Liver (tissue), 9 donors: ENCODE results near the gene CAPS. TPM values are rescaled to one million over a fixed set of nuclear protein-coding genes. Genes with fewer than 3 reads are reported as not detected.

Experiments used
- DNase-seq: peaks from one replicate; pipeline ENCODE4 v3.0.0-alpha.2; 2017; ENCODE audit warnings: low spot score
- H3K27ac ChIP-seq, 2 donors: one replicate each; pipeline ENCODE4 v1.7.0; 2013; ENCODE audit warnings: inconsistent platforms in 2 of 2, low read length in 2 of 2, control low read depth in 1 of 2, low read depth in 1 of 2, mild to moderate bottlenecking in 1 of 2
- H3K27me3 ChIP-seq, 4 donors: one replicate each; pipeline versions ENCODE4 v1.6.1 to v1.7.0; 2013; ENCODE audit warnings: low read length in 3 of 4, inconsistent platforms in 1 of 4, mild to moderate bottlenecking in 1 of 4, moderate library complexity in 1 of 4; ENCODE audit not compliant: control insufficient read depth in 4 of 4, insufficient read depth in 4 of 4
- H3K36me3 ChIP-seq, 4 donors: one replicate each; pipeline versions ENCODE4 v1.6.1 to v1.7.0; 2013; ENCODE audit warnings: low read length in 3 of 4, mild to moderate bottlenecking in 3 of 4, low read depth in 1 of 4, moderate library complexity in 1 of 4; ENCODE audit not compliant: control insufficient read depth in 4 of 4, insufficient read depth in 3 of 4
- H3K4me1 ChIP-seq, 4 donors: one replicate each; pipeline versions ENCODE4 v1.6.1 to v1.7.0; 2013; ENCODE audit warnings: low read length in 3 of 4, mild to moderate bottlenecking in 3 of 4, moderate library complexity in 1 of 4; ENCODE audit not compliant: control insufficient read depth in 4 of 4, insufficient read depth in 4 of 4
- H3K4me3 ChIP-seq, 3 donors: one replicate each; pipeline versions ENCODE4 v1.6.1 to v1.7.0; 2013; ENCODE audit warnings: low read length in 3 of 3, control low read depth in 1 of 3, low read depth in 1 of 3, mild to moderate bottlenecking in 1 of 3
- H3K9ac ChIP-seq, 2 donors: one replicate each; pipeline ENCODE4 v1.7.0; 2013; ENCODE audit warnings: low read length in 2 of 2, mild to moderate bottlenecking in 2 of 2, moderate library complexity in 2 of 2, control low read depth in 1 of 2, low read depth in 1 of 2
- H3K9me3 ChIP-seq, 4 donors: one replicate each; pipeline versions ENCODE4 v1.6.1 to v1.7.0; 2013; ENCODE audit warnings: low read length in 3 of 4; ENCODE audit not compliant: control insufficient read depth in 4 of 4
- ATF3 ChIP-seq: IDR thresholded peaks from 2 replicates; pipeline ENCODE4 v1.6.1; 2016; ENCODE audit warnings: antibody characterized with exemption
- CTCF ChIP-seq: fragments of 150-350 bp; IDR thresholded peaks from 2 replicates; pipeline ENCODE4 v1.5.1; 2017; ENCODE audit warnings: improper control_type of control experiment, low read depth, low read length; ENCODE audit not compliant: missing input control
- EGR1 ChIP-seq, 2 donors: IDR thresholded peaks; 2 replicates each; pipeline ENCODE4 v1.6.1; 2016 to 2018; ENCODE audit warnings: antibody characterized with exemption in 2 of 2, low read depth in 2 of 2
- FOXA1 ChIP-seq: IDR thresholded peaks from 2 replicates; pipeline ENCODE4 v1.6.1; 2016; ENCODE audit warnings: antibody characterized with exemption
- FOXA2 ChIP-seq: IDR thresholded peaks from 2 replicates; pipeline ENCODE4 v1.6.1; 2016; ENCODE audit warnings: antibody characterized with exemption
- HNF4A ChIP-seq, 2 donors: conservative IDR thresholded peaks; 2 replicates each; pipeline ENCODE4 v1.6.1; 2016; ENCODE audit warnings: antibody characterized with exemption in 2 of 2, mild to moderate bottlenecking in 2 of 2
- JUND ChIP-seq, 2 donors: IDR thresholded peaks; 2 replicates each; pipeline ENCODE4 v1.6.1; 2016; ENCODE audit warnings: antibody characterized with exemption in 2 of 2
- MAX ChIP-seq: IDR thresholded peaks from 2 replicates; pipeline ENCODE4 v1.6.1; 2016; ENCODE audit warnings: antibody characterized with exemption
- NR2F2 ChIP-seq: IDR thresholded peaks from 2 replicates; pipeline ENCODE4 v1.6.1; 2016; ENCODE audit warnings: antibody characterized with exemption
- RAD21 ChIP-seq, 2 donors: IDR thresholded peaks; 2 replicates each; pipeline ENCODE4 v1.6.1; 2016; ENCODE audit warnings: antibody characterized with exemption in 2 of 2, mild to moderate bottlenecking in 2 of 2
- REST ChIP-seq: IDR thresholded peaks from 2 replicates; pipeline ENCODE4 v1.6.1; 2016; ENCODE audit warnings: antibody characterized with exemption, mild to moderate bottlenecking
- TAF1 ChIP-seq: conservative IDR thresholded peaks from 2 replicates; pipeline ENCODE4 v1.6.1; 2016; ENCODE audit warnings: antibody characterized with exemption, mild to moderate bottlenecking
- YY1 ChIP-seq: IDR thresholded peaks from 2 replicates; pipeline ENCODE4 v1.6.1; 2016; ENCODE audit warnings: antibody characterized with exemption, mild to moderate bottlenecking
- WGBS: extraction: QIAGEN DNeasy Blood & Tissue Kit; methylation state at CpG from one replicate; pipeline ENCODE4 v1.1.7; 2013; 5-methylcytosine and 5-hydroxymethylcytosine counted together
- polyA plus RNA-seq, 2 donors: library from polyadenylated mRNA; stranded (reverse) in 1 of 2; unstranded in 1 of 2; fragments of 200-250 nt in 1 of 2; fragments of >200 nt in 1 of 2; fragmentation: Nextera tagmentation in 1 of 2; extraction: Ambion mirVana in 1 of 2; gene quantifications; one replicate each; pipeline versions ENCODE4 v1.2.1 to v1.2.3, GENCODE V29; 2013 to 2015
- total RNA-seq, 2 donors: library from RNA; depleted of rRNA; stranded (reverse); fragments of >200 nt; gene quantifications; one replicate each; pipeline ENCODE4 v1.2.3, GENCODE V29; 2014
- donor health status: healthy.
- donor health status: healthy.
- donor health status: healthy.
- donor health status: healthy.
- donor health status: healthy.

CAPS gene
- total and polyA plus RNA-seq, 4 donors = 2.1 to 11.4 (median 3.5) TPM

- TF ChIP-seq REST (no peak), HNF4A (conservative IDR thresholded peaks at IDR 0.05) (no peak), TAF1 (no peak), EGR1 (IDR thresholded peaks at IDR 0.05; ENCODE audit: low read depth in 2 of 2) (no peak), MAX (no peak), YY1 (no peak), ATF3 (no peak), FOXA1 (no peak), RAD21 (IDR thresholded peaks at IDR 0.05) (no peak)
- no peaks in the 10 kb centered on the region for H3K9me3 ChIP-seq
- DNase-seq = no peak
- 85% methylated on average over 22 of the region's 22 CpGs for WGBS
- H3K36me3 ChIP-seq = peaks cover 13 to 43% (median 13%) of the 10 kb centered on the region in 4 donors
- no peak overlapping the region for H3K27ac ChIP-seq
- no peak overlapping the region for H3K4me3 ChIP-seq
- no peaks in the 10 kb centered on the region for H3K27me3 ChIP-seq
- H3K9ac ChIP-seq = no peak overlapping the region
- peaks cover 5 to 12% (median 7%) of the 10 kb centered on the region in 4 donors for H3K4me1 ChIP-seq
Observed at GRCh38 chr19:5914358-5914774, 312 bp downstream of the CAPS start.

- H3K9ac ChIP-seq = no peak overlapping the region
- no peak overlapping the region for H3K27ac ChIP-seq
- peaks cover 8 to 44% (median 14%) of the 10 kb centered on the region in 4 donors for H3K36me3 ChIP-seq
- no peaks in the 10 kb centered on the region for H3K27me3 ChIP-seq
- 89% methylated on average over 42 of the region's 42 CpGs for WGBS
- H3K4me1 ChIP-seq = peaks cover 5 to 12% (median 6%) of the 10 kb centered on the region in 4 donors
- no peak for DNase-seq
- TF ChIP-seq CTCF (no peak), NR2F2 (no peak), JUND (IDR thresholded peaks at IDR 0.05) (no peak), YY1 (no peak), HNF4A (conservative IDR thresholded peaks at IDR 0.05) (no peak), TAF1 (no peak), FOXA2 (no peak), REST (no peak)
- no peak overlapping the region for H3K4me3 ChIP-seq
- no peaks in the 10 kb centered on the region for H3K9me3 ChIP-seq
Observed at GRCh38 chr19:5914946-5915781, 1.1 kb downstream of the CAPS start.
